Activated CD4-positive, alpha-beta T cell treated with anti-CD3 and anti-CD28 coated beads for 36 hours (primary cell): ENCODE results near the gene NOS2. TPM values are rescaled to one million over a fixed set of nuclear protein-coding genes. Genes with fewer than 3 reads are reported as not detected.
"Not testable (repeated sequence)": the region's sequence is repeated elsewhere in the genome, so short reads cannot be mapped to it uniquely, and the experiment has no call there.

Experiments used
- ATAC-seq: fragments of 200-7000 bp; cut with Tn5 transposase; one replicate; pipeline ENCODE4 v1.10.0; 2021; ENCODE audit warnings: mild to moderate bottlenecking, moderate library complexity
- CTCF ChIA-PET: fragments of 350-600 bp; sonication (Branson Sonifier 250); formaldehyde crosslinking; loops from one replicate; lab custom pipeline; 2021; ENCODE audit warnings: antibody characterized with exemption; lab: Charles Lee
- POLR2A ChIA-PET: fragments of 350-600 bp; sonication (Branson Sonifier 250); formaldehyde crosslinking; loops from one replicate; lab custom pipeline; 2021; ENCODE audit warnings: antibody characterized with exemption, inconsistent platforms; lab: Charles Lee
- DNase-seq: peaks from one replicate; pipeline ENCODE4 v3.0.0-alpha.2; 2020
- H3K27ac Mint-ChIP-seq: one replicate; pipeline ENCODE4 v1.8.0; 2021; ENCODE audit warnings: mixed read lengths
- H3K27me3 Mint-ChIP-seq: one replicate; pipeline ENCODE4 v1.8.0; 2021; ENCODE audit warnings: mixed read lengths
- H3K36me3 Mint-ChIP-seq: one replicate; pipeline ENCODE4 v1.8.0; 2021; ENCODE audit warnings: low read depth, mixed read lengths
- H3K4me1 Mint-ChIP-seq: one replicate; pipeline ENCODE4 v1.8.0; 2021; ENCODE audit warnings: mixed read lengths
- H3K4me3 Mint-ChIP-seq: one replicate; pipeline ENCODE4 v1.8.0; 2021; ENCODE audit warnings: mild to moderate bottlenecking, moderate library complexity, mixed read lengths
- H3K9me3 Mint-ChIP-seq: one replicate; pipeline ENCODE4 v1.8.0; 2021; ENCODE audit warnings: low read depth, mixed read lengths
- intact Hi-C, 2 experiments: fragments of 100-400 bp; cut with DNase I in 1 of 2; cut with micrococcal nuclease in 1 of 2; formaldehyde crosslinking; loops; one replicate each; pipeline versions ENCODE4 v1.14.2 to v1.15.1; 2022 to 2024; cut with DNase I, micrococcal nuclease
- total RNA-seq, 2 experiments: library from RNA; stranded (reverse); gene quantifications; one replicate each; pipeline ENCODE4 v1.2.3, GENCODE V29; 2021

Gene NOS2
- total RNA-seq, 2 experiments from 2014 or later: 0.07 to 0.09 TPM

DNA sequence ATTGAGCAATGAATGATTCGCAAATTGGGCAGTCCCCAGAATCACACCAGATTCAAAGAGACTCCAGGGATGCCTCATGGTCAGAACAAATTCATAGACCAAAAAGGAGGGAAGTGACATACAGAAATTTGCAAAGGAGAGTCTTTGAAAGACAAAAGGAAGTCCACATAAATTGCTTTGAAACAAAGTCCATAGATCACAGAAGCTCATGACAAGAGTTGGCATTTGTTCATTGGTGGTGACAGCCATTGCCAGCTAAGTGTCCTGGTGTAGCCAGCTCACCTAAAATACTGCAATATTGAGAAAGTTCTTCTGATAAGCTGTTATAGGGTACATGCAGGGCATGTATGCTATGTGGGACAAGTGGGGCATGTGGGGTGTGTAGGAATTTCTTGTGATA lies 37.4 kb upstream of the NOS2 start:
- CTCF ChIA-PET: interaction anchor here (1.1 to 1.5 kb wide), 2 partner anchors 9 to 32 kb away, joined by 3 to 5 read pairs; no protein-coding TSS in a partner anchor
- H3K27ac Mint-ChIP-seq, DNase-seq, ATAC-seq, H3K4me3 Mint-ChIP-seq, H3K9me3 Mint-ChIP-seq, H3K4me1 Mint-ChIP-seq, intact Hi-C loops, H3K27me3 Mint-ChIP-seq, H3K36me3 Mint-ChIP-seq, POLR2A ChIA-PET: not testable (repeated sequence)

DNA sequence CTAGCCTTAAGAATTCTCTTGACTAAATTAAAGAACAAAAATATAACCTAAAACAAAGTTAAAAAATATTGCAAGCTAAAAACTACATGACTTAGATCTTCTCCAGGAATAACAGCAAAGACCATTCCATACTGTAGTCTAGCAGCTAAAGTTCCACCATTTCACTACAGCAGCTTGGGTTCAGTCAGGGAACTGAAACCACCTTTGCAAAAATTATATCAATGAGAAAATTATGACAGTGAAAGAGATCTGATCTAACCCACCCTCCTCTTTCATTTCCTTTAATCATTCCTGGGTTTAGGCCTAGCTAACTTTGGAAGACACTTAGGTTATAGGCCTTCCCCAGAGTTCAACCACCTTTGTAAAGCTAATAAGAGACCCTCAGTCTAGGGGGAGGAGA lies 36.3 kb upstream of the NOS2 start:
- intact Hi-C loops: no loop called here
- DNase-seq (no peak), ATAC-seq (no peak)
- Mint-ChIP-seq H3K4me3 (no peak overlapping the region), H3K4me1 (no peaks in the 10 kb centered on the region), H3K27ac (no peak overlapping the region), H3K36me3 (no peaks in the 10 kb centered on the region), H3K27me3 (no peaks in the 10 kb centered on the region), H3K9me3 (peaks cover 7% of the 10 kb centered on the region)
- CTCF ChIA-PET: interaction anchor here (0.6 to 1.5 kb wide), 3 partner anchors 31 to 582 kb away, joined by 3 to 5 read pairs (median 3); no protein-coding TSS in a partner anchor
- POLR2A ChIA-PET: no interaction called here

DNA sequence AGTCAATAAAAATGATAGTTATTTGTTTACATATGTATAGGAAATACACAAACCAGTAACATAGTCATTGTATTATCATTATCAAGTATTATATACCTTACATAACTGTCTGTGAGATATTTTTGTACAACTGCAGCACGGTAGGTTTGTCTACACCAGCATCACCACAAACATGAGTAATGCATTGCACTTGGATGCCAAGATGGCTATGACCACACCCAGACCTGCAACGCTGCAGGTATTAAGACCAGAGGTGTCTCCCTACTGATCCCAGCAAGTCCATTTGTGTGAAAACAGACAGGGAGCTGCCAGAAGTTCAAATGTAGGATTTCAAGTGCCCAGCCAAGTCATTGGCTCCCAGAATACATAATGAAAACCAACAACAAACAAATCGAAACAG lies 34.2 kb upstream of the NOS2 start:
- H3K27ac Mint-ChIP-seq: no peak overlapping the region
- POLR2A ChIA-PET: no interaction called here
- no peaks in the 10 kb centered on the region for H3K4me1 Mint-ChIP-seq
- H3K36me3 Mint-ChIP-seq: no peaks in the 10 kb centered on the region
- no peaks in the 10 kb centered on the region for H3K27me3 Mint-ChIP-seq
- H3K9me3 Mint-ChIP-seq: peaks cover 7% of the 10 kb centered on the region
- ATAC-seq (no peak), DNase-seq (no peak)
- intact Hi-C loops: no loop called here
- CTCF ChIA-PET: interaction anchor here (1.3 kb wide), 1 partner anchor 27 kb away, joined by 3 read pairs; no protein-coding TSS in a partner anchor
- H3K4me3 Mint-ChIP-seq: no peak overlapping the region

DNA sequence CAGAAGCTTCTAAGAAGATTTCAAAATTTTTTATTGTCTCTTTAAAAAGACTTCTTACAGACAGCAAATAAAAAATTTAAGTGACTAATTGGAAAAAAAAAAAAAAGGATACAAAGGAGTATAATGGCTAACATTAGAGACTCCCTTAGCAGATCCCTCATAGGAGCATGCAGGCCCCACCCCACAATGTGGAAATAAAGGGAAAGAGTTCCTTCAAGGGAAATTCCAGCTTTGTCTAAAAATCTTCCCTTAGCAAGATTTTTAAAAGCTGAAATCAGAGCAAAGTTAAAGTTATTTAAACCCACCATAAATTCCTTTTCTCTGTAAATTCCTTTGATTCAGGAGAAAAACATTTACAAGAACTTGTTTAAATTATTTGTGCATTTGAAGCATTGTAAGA lies 32.5 kb upstream of the NOS2 start:
- Mint-ChIP-seq H3K9me3 (peaks cover 7% of the 10 kb centered on the region), H3K27ac (no peak overlapping the region), H3K4me1 (no peaks in the 10 kb centered on the region), H3K27me3 (no peaks in the 10 kb centered on the region), H3K4me3 (no peak overlapping the region), H3K36me3 (no peaks in the 10 kb centered on the region)
- intact Hi-C loops: no loop called here
- DNase-seq (no peak), ATAC-seq (no peak)
- ChIA-PET POLR2A (no interaction called here), CTCF (interaction anchor here (1.2 kb wide), 1 partner anchor 61 kb away, joined by 4 read pairs; no protein-coding TSS in a partner anchor)

DNA sequence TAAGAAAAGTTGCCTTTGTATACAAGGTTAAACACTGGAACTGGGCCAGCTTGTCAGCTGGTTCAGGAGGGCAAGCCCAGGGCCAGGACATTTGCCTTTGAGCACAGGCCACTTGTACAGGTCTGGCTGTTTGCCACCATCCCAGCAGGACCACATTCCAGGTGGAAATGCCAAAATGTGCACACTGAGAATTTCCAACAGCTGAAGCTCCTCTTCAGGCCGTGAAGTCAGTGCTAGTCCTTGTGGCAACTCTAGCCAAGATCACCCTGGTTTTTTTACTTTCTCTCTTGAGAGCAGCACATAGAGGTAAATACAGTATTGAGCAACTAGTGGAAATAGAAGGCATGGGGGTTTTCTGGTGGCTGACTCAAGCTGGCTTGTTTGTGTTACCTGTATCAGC lies 29.6 kb upstream of the NOS2 start:
- H3K9me3 Mint-ChIP-seq, POLR2A ChIA-PET, H3K4me3 Mint-ChIP-seq, DNase-seq, H3K27ac Mint-ChIP-seq, H3K4me1 Mint-ChIP-seq, intact Hi-C loops, H3K27me3 Mint-ChIP-seq, CTCF ChIA-PET, H3K36me3 Mint-ChIP-seq: not testable (repeated sequence)
- ATAC-seq: peak; percentile 47

DNA sequence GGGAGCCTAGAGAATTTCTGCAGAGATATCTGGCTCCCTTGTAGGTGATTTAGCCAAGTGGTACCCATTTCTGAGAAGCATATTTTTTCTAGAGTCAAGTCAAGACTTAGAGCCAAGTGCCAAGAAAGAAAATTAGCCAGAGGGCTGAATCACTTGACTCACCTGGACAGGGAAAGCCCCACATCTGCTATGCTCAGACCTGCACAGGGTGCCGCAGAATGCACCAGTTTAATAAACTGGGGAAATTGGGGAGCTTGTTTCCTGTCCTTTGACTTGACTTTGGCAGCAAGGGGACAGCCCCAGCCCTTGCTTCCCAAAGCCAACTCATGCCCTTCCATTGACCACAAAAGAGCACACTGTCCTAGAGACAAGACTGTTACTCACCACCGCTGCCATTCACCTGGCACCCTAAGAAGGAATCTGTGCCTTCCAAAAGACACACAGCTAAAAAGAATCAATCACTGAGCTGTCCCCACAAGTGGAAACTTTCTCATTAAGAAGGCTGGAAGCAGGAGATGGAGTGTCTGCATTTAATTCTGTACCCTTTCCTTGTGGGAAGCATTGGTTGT lies 28.9 kb upstream of the NOS2 start:
- POLR2A ChIA-PET, H3K4me1 Mint-ChIP-seq, H3K36me3 Mint-ChIP-seq, H3K4me3 Mint-ChIP-seq, DNase-seq, intact Hi-C loops, H3K9me3 Mint-ChIP-seq, H3K27ac Mint-ChIP-seq, H3K27me3 Mint-ChIP-seq: not testable (repeated sequence)
- peak; percentile 87 for ATAC-seq
- CTCF ChIA-PET: interaction anchor here (1.0 kb wide), 1 partner anchor 8 kb away, joined by 3 read pairs; no protein-coding TSS in a partner anchor

DNA sequence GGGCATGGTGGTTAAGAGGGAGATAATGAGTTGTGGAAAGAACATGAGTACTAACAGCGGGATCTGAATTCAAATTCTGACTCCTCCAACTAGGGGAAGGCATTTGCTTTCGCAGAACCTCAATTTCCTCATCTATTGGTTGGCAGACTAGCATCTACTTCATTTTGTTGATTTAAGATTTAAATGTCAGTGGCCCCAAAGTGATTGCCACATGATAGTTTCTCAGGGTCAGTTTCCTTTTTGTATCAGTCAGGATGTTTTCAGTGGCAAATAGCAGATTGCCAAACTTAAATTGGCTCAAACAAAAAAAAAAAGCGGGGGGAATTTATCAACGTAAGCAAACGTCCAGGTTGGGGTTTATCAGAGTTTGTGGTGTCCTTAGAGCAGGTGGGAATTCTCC lies 25.1 kb upstream of the NOS2 start:
- intact Hi-C loops: no loop called here
- no peaks in the 10 kb centered on the region for H3K36me3 Mint-ChIP-seq
- ChIA-PET POLR2A (no interaction called here), CTCF (interaction anchor here (0.6 to 1.5 kb wide), 2 partner anchors 20 to 67 kb away, joined by 3 to 8 read pairs; no protein-coding TSS in a partner anchor)
- no peak overlapping the region for H3K4me3 Mint-ChIP-seq
- no peak overlapping the region for H3K27ac Mint-ChIP-seq
- no peaks in the 10 kb centered on the region for H3K4me1 Mint-ChIP-seq
- H3K9me3 Mint-ChIP-seq: peaks cover 22% of the 10 kb centered on the region
- peaks cover 7% of the 10 kb centered on the region for H3K27me3 Mint-ChIP-seq
- ATAC-seq (no peak), DNase-seq (no peak)

DNA sequence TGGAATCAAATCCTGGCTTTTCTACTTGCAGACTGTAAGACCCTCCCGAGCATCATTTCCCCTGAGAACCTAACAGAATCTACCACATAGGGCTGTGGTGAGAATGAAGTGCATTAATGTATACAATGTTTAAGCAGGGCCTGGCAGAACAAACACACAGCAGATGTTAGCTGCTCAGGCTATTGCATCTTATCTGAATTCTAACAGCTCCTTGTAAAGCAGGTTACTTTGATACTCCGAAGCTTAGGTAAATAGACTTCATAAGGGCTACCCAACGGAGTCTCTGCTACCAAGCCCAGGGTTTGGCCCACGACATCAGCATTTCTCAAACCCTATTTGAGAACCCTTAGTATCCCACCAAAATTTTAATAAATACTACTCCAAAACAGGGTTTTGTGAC lies 24.4 kb upstream of the NOS2 start:
- ChIA-PET CTCF (interaction anchor here (0.6 to 1.5 kb wide), 3 partner anchors 12 to 56 kb away, joined by 3 to 5 read pairs (median 3); no protein-coding TSS in a partner anchor), POLR2A (no interaction called here)
- intact Hi-C loops: no loop called here
- Mint-ChIP-seq H3K27me3 (peaks cover 7% of the 10 kb centered on the region), H3K4me3 (no peak overlapping the region), H3K36me3 (no peaks in the 10 kb centered on the region), H3K4me1 (no peaks in the 10 kb centered on the region), H3K27ac (no peak overlapping the region), H3K9me3 (peaks cover 23% of the 10 kb centered on the region)
- no peak for DNase-seq
- no peak for ATAC-seq

DNA sequence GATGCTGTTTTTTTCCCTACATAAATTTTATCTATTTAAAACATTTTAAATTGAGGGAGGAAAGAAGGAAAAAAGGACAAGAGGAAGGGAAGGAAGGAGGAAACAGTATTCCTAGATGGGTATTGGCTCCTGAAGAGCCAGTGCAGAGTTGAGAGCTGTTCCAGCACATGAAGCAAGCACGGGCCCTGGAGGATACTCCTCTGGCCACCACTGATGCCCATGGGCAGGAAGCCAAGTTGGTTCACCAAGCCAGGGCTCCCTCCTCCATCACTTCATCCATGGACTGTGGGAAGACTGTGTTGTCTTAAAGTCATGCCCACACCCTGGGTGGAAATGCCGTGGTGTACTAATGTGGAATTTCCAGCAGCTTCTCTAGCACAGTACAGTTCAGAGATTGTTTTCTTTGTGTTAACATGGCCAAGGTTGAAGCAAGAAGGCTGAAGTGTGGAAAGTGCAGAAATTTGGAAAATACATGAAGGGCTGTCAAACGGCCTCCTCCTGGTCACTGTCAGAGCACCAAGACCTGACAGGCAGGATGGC lies 23.9 kb upstream of the NOS2 start:
- Mint-ChIP-seq H3K4me3 (no peak overlapping the region), H3K36me3 (no peaks in the 10 kb centered on the region), H3K4me1 (no peaks in the 10 kb centered on the region), H3K27ac (no peak overlapping the region), H3K27me3 (peaks cover 7% of the 10 kb centered on the region), H3K9me3 (peaks cover 23% of the 10 kb centered on the region)
- DNase-seq (no peak), ATAC-seq (no peak)
- intact Hi-C loops: no loop called here
- CTCF ChIA-PET: interaction anchor here (0.6 to 1.5 kb wide), 3 partner anchors 12 to 56 kb away, joined by 3 to 5 read pairs (median 3); no protein-coding TSS in a partner anchor
- POLR2A ChIA-PET: no interaction called here

DNA sequence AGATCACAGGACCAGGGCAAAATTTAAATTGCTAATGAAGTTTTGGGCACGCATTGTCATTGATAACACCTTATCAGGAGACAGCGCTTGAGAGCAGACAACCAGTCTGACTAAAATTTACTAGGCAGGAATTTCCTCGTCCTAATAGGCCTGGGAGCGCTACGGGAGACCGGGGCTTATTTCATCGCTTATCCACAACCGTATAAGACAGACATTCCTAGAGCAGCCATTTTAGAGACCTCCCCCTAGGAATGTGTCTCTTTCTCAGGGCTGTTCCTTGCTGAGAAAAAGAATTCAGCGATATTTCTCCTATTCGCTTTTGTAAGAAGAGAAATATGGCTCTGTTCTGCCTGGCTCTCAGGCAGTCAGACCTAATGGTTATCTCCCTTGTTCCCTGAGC lies 21.8 kb upstream of the NOS2 start:
- POLR2A ChIA-PET, H3K4me3 Mint-ChIP-seq, intact Hi-C loops, ATAC-seq, H3K27me3 Mint-ChIP-seq, H3K36me3 Mint-ChIP-seq, DNase-seq, CTCF ChIA-PET, H3K4me1 Mint-ChIP-seq, H3K27ac Mint-ChIP-seq: not testable (repeated sequence)
- H3K9me3 Mint-ChIP-seq: peaks cover 23% of the 10 kb centered on the region

DNA sequence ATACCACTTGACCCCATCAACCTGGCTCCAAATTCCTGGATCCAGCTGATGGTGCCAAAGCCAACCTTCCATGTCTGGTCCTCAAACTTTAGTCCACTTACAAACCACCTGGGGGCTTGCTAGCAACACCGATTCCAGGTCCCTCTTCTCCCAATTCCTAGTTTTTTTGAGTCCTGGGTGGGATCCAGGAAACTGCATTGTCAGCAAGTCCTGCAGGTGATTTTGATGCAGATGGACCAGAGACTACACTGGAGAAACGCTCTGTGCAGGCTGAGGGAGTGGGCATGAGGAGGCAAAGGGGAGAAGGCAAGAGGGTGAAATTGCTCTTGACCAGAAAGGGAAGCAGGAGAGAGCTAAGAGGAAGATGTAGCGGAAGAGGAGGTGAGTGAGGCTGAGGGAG lies 21.0 kb upstream of the NOS2 start:
- POLR2A ChIA-PET: no interaction called here
- DNase-seq (no peak), ATAC-seq (no peak)
- Mint-ChIP-seq H3K27ac (no peak overlapping the region), H3K4me3 (no peak overlapping the region), H3K36me3 (no peaks in the 10 kb centered on the region), H3K27me3 (peaks cover 5% of the 10 kb centered on the region), H3K4me1 (no peaks in the 10 kb centered on the region), H3K9me3 (peaks cover 23% of the 10 kb centered on the region)
- intact Hi-C loops: no loop called here
- CTCF ChIA-PET: interaction anchor here (0.6 kb wide), 1 partner anchor 68 kb away, joined by 3 read pairs; no protein-coding TSS in a partner anchor

DNA sequence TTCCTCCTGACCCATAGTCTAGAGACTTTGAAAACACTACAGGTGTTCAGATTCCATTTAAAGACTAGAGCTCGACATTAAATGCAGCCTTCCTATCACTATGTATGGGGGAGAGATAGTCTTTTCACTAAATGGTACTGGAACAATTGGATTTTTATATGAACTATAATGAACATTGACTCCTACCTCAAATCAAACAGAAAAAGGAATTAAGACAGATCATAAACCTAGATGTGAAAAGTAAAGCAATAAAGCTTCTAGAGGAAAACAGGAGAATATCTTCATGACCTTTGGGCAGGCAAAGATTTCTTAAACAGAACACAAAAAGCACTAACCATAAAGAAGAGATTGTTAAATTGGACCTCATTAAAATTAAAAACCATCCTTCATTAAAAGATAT lies 18.8 kb upstream of the NOS2 start:
- H3K27ac Mint-ChIP-seq: no peak overlapping the region
- peaks cover 23% of the 10 kb centered on the region for H3K9me3 Mint-ChIP-seq
- H3K4me3 Mint-ChIP-seq: no peak overlapping the region
- DNase-seq (no peak), ATAC-seq (no peak)
- H3K36me3 Mint-ChIP-seq: no peaks in the 10 kb centered on the region
- intact Hi-C loops: no loop called here
- CTCF ChIA-PET: interaction anchor here (0.6 to 3.3 kb wide), 3 partner anchors 14 to 413 kb away, joined by 3 to 18 read pairs (median 3); no protein-coding TSS in a partner anchor
- no peaks in the 10 kb centered on the region for H3K4me1 Mint-ChIP-seq
- H3K27me3 Mint-ChIP-seq: peaks cover 2% of the 10 kb centered on the region
- POLR2A ChIA-PET: no interaction called here
